DND-41 (cell line): ENCODE data around the gene PPFIA1.

ENCODE experiments used
- EZH2 ChIP-seq: IDR thresholded peaks from 3 replicates; pipeline ENCODE4 v1.6.1; 2012; ENCODE audit warnings: borderline replicate concordance, low read depth, mild to moderate bottlenecking, moderate library complexity, low read length, inconsistent platforms; ENCODE audit not compliant: severe bottlenecking
- TF ChIP-seq, protein P1 (sequence below): IDR thresholded peaks from 2 replicates; pipeline ENCODE4 v1.5.1; 2012; ENCODE audit warnings: borderline replicate concordance, low read length, moderate library complexity, mild to moderate bottlenecking; ENCODE audit not compliant: poor library complexity, severe bottlenecking; ENCODE audit errors: extremely low read depth

DNA sequence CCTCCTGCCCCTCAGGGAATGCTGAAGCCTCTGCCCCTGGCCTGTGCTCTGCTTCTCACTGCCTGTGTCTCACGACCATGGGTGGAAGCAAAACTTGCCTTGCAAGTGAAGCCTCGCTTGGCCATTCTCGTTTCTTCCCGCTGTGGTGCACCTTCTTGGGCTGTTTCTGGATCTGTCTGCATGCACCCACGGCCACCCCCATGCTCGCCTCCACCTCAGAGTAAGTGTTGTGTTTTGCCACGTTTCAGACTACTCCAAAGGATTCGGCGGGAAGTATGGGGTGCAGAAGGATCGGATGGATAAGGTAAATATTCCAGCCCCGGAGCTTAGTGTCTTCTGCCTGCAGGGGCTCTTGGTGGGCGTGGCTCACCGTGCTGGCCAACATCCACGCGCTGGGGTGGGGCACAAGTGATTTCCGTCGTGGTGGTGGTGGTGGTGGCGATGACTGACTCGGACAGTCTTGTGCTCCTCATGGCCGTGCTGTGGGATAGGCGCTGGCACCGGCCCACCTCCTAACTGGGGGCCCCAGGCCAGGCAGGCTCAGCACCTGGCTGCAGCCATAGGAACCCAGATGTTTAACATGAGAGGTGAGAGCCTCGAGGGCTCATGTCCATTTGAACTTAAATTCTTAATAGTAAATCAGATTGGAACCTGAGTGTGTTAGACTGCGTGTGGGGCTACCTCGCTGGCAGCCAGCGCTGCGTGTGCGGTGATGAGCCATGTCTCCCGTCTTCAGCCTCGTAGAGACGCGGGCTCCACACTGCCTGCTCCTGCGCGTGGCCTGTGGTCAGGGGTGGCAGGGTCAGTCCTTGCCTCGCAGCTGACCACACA is 152.4 kb downstream of the PPFIA1 start:
- TF ChIP-seq, protein P1, sequence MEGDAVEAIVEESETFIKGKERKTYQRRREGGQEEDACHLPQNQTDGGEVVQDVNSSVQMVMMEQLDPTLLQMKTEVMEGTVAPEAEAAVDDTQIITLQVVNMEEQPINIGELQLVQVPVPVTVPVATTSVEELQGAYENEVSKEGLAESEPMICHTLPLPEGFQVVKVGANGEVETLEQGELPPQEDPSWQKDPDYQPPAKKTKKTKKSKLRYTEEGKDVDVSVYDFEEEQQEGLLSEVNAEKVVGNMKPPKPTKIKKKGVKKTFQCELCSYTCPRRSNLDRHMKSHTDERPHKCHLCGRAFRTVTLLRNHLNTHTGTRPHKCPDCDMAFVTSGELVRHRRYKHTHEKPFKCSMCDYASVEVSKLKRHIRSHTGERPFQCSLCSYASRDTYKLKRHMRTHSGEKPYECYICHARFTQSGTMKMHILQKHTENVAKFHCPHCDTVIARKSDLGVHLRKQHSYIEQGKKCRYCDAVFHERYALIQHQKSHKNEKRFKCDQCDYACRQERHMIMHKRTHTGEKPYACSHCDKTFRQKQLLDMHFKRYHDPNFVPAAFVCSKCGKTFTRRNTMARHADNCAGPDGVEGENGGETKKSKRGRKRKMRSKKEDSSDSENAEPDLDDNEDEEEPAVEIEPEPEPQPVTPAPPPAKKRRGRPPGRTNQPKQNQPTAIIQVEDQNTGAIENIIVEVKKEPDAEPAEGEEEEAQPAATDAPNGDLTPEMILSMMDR: no peak
- no peak for TF ChIP-seq EZH2
